IMR-90 (cell line): ENCODE data around the gene ANO4. TPM values are rescaled to one million over a fixed set of nuclear protein-coding genes. Genes with fewer than 3 reads are reported as not detected.
A peak's percentile ranks its signal among the peaks of the same experiment; 100 is the strongest.

Experiments
- ATAC-seq: fragments of 200-7000 bp; cut with Tn5 transposase; 2 replicates; pipeline ENCODE4 v1.9.1; 2020; ENCODE audit warnings: low read depth, mild to moderate bottlenecking, moderate library complexity
- BruUV-seq: library from RNA; stranded (reverse); fragments of 400-500 nt; replicated peaks from 2 replicates; lab custom pipeline; 2021; lab: Mats Ljungman, UMichigan
- CTCF ChIA-PET: fragments of 300-600 bp; formaldehyde crosslinking; extraction: SDS; loops from one replicate; lab custom pipeline; 2021; ENCODE audit warnings: antibody characterized with exemption; lab: Yijun Ruan, JAX
- POLR2A ChIA-PET: fragments of 300-600 bp; sonication (Branson Sonifier 250); formaldehyde crosslinking; loops from one replicate; lab custom pipeline; 2022; ENCODE audit warnings: antibody characterized with exemption; ENCODE audit not compliant: unreplicated experiment; lab: Charles Lee
- DNase-seq: peaks from one replicate; pipeline ENCODE4 v3.0.0; 2013
- H2AFZ ChIP-seq: replicated peaks from 2 replicates; pipeline ENCODE3; 2013; ENCODE audit warnings: low read length, mild to moderate bottlenecking; ENCODE audit not compliant: poor library complexity
- H2AK5ac ChIP-seq: 2 replicates; pipeline ENCODE4 v1.6.1; 2013; ENCODE audit warnings: low read depth, low read length, inconsistent platforms
- H2AK9ac ChIP-seq: replicated peaks from 2 replicates; pipeline ENCODE3; 2013; ENCODE audit warnings: mild to moderate bottlenecking, low read depth, low read length, moderate library complexity; ENCODE audit not compliant: poor library complexity
- H2BK120ac ChIP-seq: 2 replicates; pipeline ENCODE4 v1.6.1; 2013; ENCODE audit warnings: low read depth, low read length, inconsistent platforms
- H2BK15ac ChIP-seq: 3 replicates; pipeline ENCODE4 v1.6.1; 2013; ENCODE audit warnings: low read depth, low read length, inconsistent platforms
- H2BK20ac ChIP-seq: 2 replicates; pipeline ENCODE4 v1.6.1; 2013; ENCODE audit warnings: low read depth, mild to moderate bottlenecking, inconsistent platforms, low read length, moderate library complexity
- H2BK5ac ChIP-seq: 2 replicates; pipeline ENCODE4 v1.6.1; 2013; ENCODE audit warnings: mild to moderate bottlenecking, low read depth, low read length, inconsistent platforms; ENCODE audit not compliant: poor library complexity, severe bottlenecking
- H3K14ac ChIP-seq: replicated peaks from 2 replicates; pipeline ENCODE4 v1.6.1; 2013; ENCODE audit warnings: low read depth, low read length, inconsistent platforms
- H3K18ac ChIP-seq: 2 replicates; pipeline ENCODE4 v1.6.1; 2013; ENCODE audit warnings: low read depth, low read length, control low read depth
- H3K23ac ChIP-seq: 2 replicates; pipeline ENCODE4 v1.6.1; 2013; ENCODE audit warnings: low read depth, low read length, inconsistent platforms
- H3K27ac ChIP-seq: 2 replicates; pipeline ENCODE4 v1.5.1; 2013; ENCODE audit warnings: mild to moderate bottlenecking, control low read depth, low read length; ENCODE audit not compliant: insufficient read depth
- H3K27me3 ChIP-seq: 2 replicates; pipeline ENCODE4 v1.6.1; 2013; ENCODE audit warnings: low read length; ENCODE audit not compliant: control insufficient read depth, insufficient read depth
- H3K36me3 ChIP-seq: 2 replicates; pipeline ENCODE4 v1.6.1; 2013; ENCODE audit warnings: low read length, mixed read lengths; ENCODE audit not compliant: control insufficient read depth, insufficient read depth
- H3K4ac ChIP-seq: 2 replicates; pipeline ENCODE4 v1.6.1; 2013; ENCODE audit warnings: low read depth, low read length, inconsistent platforms
- H3K4me1 ChIP-seq: 2 replicates; pipeline ENCODE4 v1.6.1; 2013; ENCODE audit warnings: low read length, mixed read lengths; ENCODE audit not compliant: control insufficient read depth, insufficient read depth
- H3K4me2 ChIP-seq: 2 replicates; pipeline ENCODE4 v1.6.1; 2013; ENCODE audit warnings: low read depth, mild to moderate bottlenecking, control low read depth, low read length, moderate library complexity
- H3K4me3 ChIP-seq: 2 replicates; pipeline ENCODE4 v1.5.1; 2013; ENCODE audit warnings: low read depth, mild to moderate bottlenecking, control low read depth, low read length, moderate library complexity; ENCODE audit not compliant: insufficient read depth
- H3K56ac ChIP-seq: 2 replicates; pipeline ENCODE4 v1.6.1; 2013; ENCODE audit warnings: low read length, inconsistent platforms; ENCODE audit not compliant: insufficient read depth; ENCODE audit errors: extremely low read depth
- H3K79me1 ChIP-seq, 2 experiments: 2 replicates each; pipeline ENCODE4 v1.6.1; 2013; ENCODE audit warnings: low read length in 2 of 2, inconsistent platforms in 1 of 2, low read depth in 1 of 2
- H3K9ac ChIP-seq: 2 replicates; pipeline ENCODE4 v1.6.1; 2013; ENCODE audit warnings: low read depth, low read length, control low read depth
- H3K9me1 ChIP-seq: 2 replicates; pipeline ENCODE4 v1.6.1; 2013; ENCODE audit warnings: low read length, inconsistent platforms; ENCODE audit not compliant: insufficient read depth
- H3K9me3 ChIP-seq: 2 replicates; pipeline ENCODE4 v1.6.1; 2013; ENCODE audit warnings: low read length; ENCODE audit not compliant: control insufficient read depth, insufficient read depth
- H4K20me1 ChIP-seq: 2 replicates; pipeline ENCODE4 v1.6.1; 2013; ENCODE audit warnings: low read length, inconsistent platforms; ENCODE audit not compliant: insufficient read depth
- H4K5ac ChIP-seq: 2 replicates; pipeline ENCODE4 v1.6.1; 2013; ENCODE audit warnings: mild to moderate bottlenecking, low read depth, low read length, control low read depth
- H4K8ac ChIP-seq, 2 experiments: 2 replicates each; pipeline ENCODE4 v1.6.1; 2013; ENCODE audit warnings: low read depth in 2 of 2, low read length in 2 of 2, control low read depth in 1 of 2, inconsistent platforms in 1 of 2
- H4K91ac ChIP-seq: 2 replicates; pipeline ENCODE4 v1.6.1; 2013; ENCODE audit warnings: low read depth, low read length, inconsistent platforms; ENCODE audit not compliant: insufficient read depth
- BHLHE40 ChIP-seq: fragments of 150-350 bp; IDR thresholded peaks from 2 replicates; pipeline ENCODE4 v1.6.1; 2016; ENCODE audit warnings: mild to moderate bottlenecking, low read depth, low read length
- ELK1 ChIP-seq: fragments of 150-350 bp; IDR thresholded peaks from 2 replicates; pipeline ENCODE4 v1.6.1; 2016; ENCODE audit warnings: low read depth, mild to moderate bottlenecking, low read length, moderate library complexity, borderline replicate concordance
- MAFK ChIP-seq: IDR thresholded peaks from 2 replicates; pipeline ENCODE4 v1.6.1; 2012; ENCODE audit warnings: low read depth, low read length, improper control_type of control experiment
- MAZ ChIP-seq: IDR thresholded peaks from 2 replicates; pipeline ENCODE4 v1.6.1; 2012; ENCODE audit warnings: low read depth, mild to moderate bottlenecking, low read length, improper control_type of control experiment, moderate library complexity, borderline replicate concordance
- NFE2L2 ChIP-seq: fragments of 150-350 bp; IDR thresholded peaks from 2 replicates; pipeline ENCODE4 v1.6.1; 2016; ENCODE audit warnings: low read depth, mild to moderate bottlenecking, low read length
- POLR2A ChIP-seq: IDR thresholded peaks from 2 replicates; pipeline ENCODE4 v1.6.1; 2012; ENCODE audit warnings: mild to moderate bottlenecking, low read depth, low read length
- RAD21 ChIP-seq: IDR thresholded peaks from 2 replicates; pipeline ENCODE4 v1.6.1; 2012; ENCODE audit warnings: low read length, improper control_type of control experiment
- RFX5 ChIP-seq: IDR thresholded peaks from 2 replicates; pipeline ENCODE4 v1.8.0; 2012; ENCODE audit warnings: low read depth, mild to moderate bottlenecking, low read length, moderate library complexity
- USF2 ChIP-seq: fragments of 150-350 bp; IDR thresholded peaks from 2 replicates; pipeline ENCODE4 v1.6.1; 2017; ENCODE audit warnings: mild to moderate bottlenecking, antibody characterized with exemption, low read length, low read depth
- WGBS, 2 experiments: methylation state at CpG; one replicate each; pipeline versions ENCODE4 v1.1.5 to v1.1.7; 2013; ENCODE audit warnings: missing lambda C conversion rate in 2 of 2; ENCODE audit not compliant: insufficient read length in 1 of 2; ENCODE audit errors: extremely low coverage in 2 of 2; 5-methylcytosine and 5-hydroxymethylcytosine counted together
- dilution Hi-C: fragments of 300-500 bp; cut with HindIII; formaldehyde crosslinking; loops from one replicate; pipeline ENCODE4 v1.14.3; 2018; ENCODE audit warnings: low sequenced_read_pairs; ENCODE audit not compliant: unreplicated experiment
- in situ Hi-C: fragments of 300-500 bp; cut with MboI; formaldehyde crosslinking; loops from 3 replicates; pipeline ENCODE4 v1.14.3; 2019; ENCODE audit warnings: low sequenced_read_pairs, inconsistent platforms, mixed read lengths
- intact Hi-C: fragments of 100-400 bp; cut with micrococcal nuclease; formaldehyde crosslinking; loops from 2 replicates; pipeline ENCODE4 v1.10.0; 2022
- polyA plus RNA-seq, 3 experiments: library from polyadenylated mRNA; depleted of rRNA; stranded (reverse); fragments of >200 nt; gene quantifications; 2 replicates each; pipeline ENCODE4 v1.2.3, GENCODE V29; 2012; ENCODE audit warnings: low replicate concordance in 1 of 3
- total RNA-seq: library from RNA; depleted of rRNA; stranded (reverse); fragments of >200 nt; gene quantifications from 2 replicates; pipeline ENCODE4 v1.2.3, GENCODE V29; 2012

The ANO4 gene
- total and polyA plus RNA-seq, 2 of the 4 experiments (the other 2 are of a cell fraction) = 4.7 to 10.2 TPM

GRCh38 chr12:100868487-100868886 lies 73.9 kb downstream of the ANO4 start:
- H3K4me2 ChIP-seq = no peak overlapping the region
- H2BK5ac ChIP-seq = no peak overlapping the region
- no peak for TF ChIP-seq BHLHE40
- TF ChIP-seq MAFK = no peak
- no peak for TF ChIP-seq NFE2L2
- TF ChIP-seq MAZ = no peak
- no peak for TF ChIP-seq RAD21
- TF ChIP-seq ELK1 = no peak
- TF ChIP-seq RFX5 = no peak
- no peak for TF ChIP-seq USF2
- TF ChIP-seq POLR2A = no peak
- no peak overlapping the region for H2AK5ac ChIP-seq
- H2BK120ac ChIP-seq = no peak overlapping the region
- no peak overlapping the region for H3K27ac ChIP-seq
- no peaks in the 10 kb centered on the region for H3K9me1 ChIP-seq
- H3K56ac ChIP-seq = no peak overlapping the region
- no peak overlapping the region for H3K14ac ChIP-seq
- H2BK15ac ChIP-seq = no peak overlapping the region
- in situ Hi-C loops = no loop called here
- H2BK20ac ChIP-seq = no peak overlapping the region
- ChIA-PET POLR2A (no interaction called here), CTCF (no interaction called here)
- no peak overlapping the region for H2AFZ ChIP-seq
- no peaks in the 10 kb centered on the region for H3K27me3 ChIP-seq
- H3K18ac ChIP-seq = no peak overlapping the region
- ATAC-seq (peak; percentile 71), DNase-seq (peak; percentile 23)
- H4K91ac ChIP-seq = no peak overlapping the region
- intact Hi-C loops = no loop called here
- no peak overlapping the region for H4K5ac ChIP-seq
- no peak overlapping the region for H3K9ac ChIP-seq
- H3K4ac ChIP-seq = no peak overlapping the region
- no peaks in the 10 kb centered on the region for H4K20me1 ChIP-seq
- H4K8ac ChIP-seq = no peak overlapping the region
- H3K36me3 ChIP-seq = no peaks in the 10 kb centered on the region
- H3K4me3 ChIP-seq = no peak overlapping the region
- no peaks in the 10 kb centered on the region; a peak in 1 of 4 replicates for H3K79me1 ChIP-seq
- no peaks in the 10 kb centered on the region for H3K9me3 ChIP-seq
- WGBS, 2 experiments = no CpG with 5 or more reads among the region's 1 CpG
- no peak overlapping the region for H3K23ac ChIP-seq
- H2AK9ac ChIP-seq = no peak overlapping the region
- BruUV-seq = no TSS peak
- no peaks in the 10 kb centered on the region for H3K4me1 ChIP-seq
- dilution Hi-C loops = no loop called here
